ENCODE results near the gene NOL7. TPM values are rescaled to one million over a fixed set of nuclear protein-coding genes. Genes with fewer than 3 reads are reported as not detected.
A peak's percentile ranks its signal among the peaks of the same experiment; 100 is the strongest.

The NOL7 gene
- total and polyA plus RNA-seq, 2 of the 13 experiments (the other 11 are each of a cell fraction or from before 2014, with no cell fraction given) = 37.8 to 186 TPM

DNA sequence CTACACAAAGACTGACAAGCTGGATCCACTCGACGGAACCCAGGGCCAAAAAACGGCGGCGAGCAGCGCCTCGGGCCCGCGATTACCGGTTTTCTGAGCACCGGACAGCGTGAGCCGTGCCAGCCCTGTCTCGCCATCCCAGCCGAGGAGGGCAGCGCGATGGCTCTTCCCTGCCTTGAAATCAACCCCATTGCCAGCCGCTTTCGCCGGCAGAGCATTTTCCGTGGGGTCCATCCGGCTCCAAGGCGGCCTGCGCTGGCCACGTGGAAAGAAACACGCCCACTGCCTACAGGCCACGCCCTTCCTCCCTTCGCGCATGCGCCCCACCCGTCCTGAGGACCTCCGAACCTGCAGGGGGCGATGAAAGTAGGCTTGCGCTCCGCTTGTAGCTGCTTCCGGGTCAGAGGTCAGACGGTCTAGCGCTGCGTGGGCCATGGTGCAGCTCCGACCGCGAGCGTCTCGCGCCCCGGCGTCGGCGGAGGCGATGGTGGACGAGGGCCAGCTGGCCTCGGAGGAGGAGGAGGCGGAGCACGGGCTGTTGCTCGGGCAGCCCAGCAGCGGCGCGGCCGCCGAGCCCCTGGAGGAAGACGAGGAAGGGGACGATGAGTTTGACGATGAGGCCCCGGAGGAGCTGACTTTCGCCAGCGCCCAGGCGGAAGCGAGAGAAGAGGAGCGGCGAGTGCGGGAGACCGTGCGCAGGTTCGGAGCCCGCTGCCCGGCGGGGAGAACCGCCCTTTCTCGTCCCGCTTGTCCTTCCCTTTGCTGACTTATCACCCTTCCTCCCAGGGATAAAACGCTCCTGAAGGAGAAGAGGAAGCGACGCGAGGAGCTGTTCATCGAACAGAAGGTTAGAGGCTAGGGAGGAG lies at the start of gene NOL7 (continued):
- TF ChIP-seq, protein P1, sequence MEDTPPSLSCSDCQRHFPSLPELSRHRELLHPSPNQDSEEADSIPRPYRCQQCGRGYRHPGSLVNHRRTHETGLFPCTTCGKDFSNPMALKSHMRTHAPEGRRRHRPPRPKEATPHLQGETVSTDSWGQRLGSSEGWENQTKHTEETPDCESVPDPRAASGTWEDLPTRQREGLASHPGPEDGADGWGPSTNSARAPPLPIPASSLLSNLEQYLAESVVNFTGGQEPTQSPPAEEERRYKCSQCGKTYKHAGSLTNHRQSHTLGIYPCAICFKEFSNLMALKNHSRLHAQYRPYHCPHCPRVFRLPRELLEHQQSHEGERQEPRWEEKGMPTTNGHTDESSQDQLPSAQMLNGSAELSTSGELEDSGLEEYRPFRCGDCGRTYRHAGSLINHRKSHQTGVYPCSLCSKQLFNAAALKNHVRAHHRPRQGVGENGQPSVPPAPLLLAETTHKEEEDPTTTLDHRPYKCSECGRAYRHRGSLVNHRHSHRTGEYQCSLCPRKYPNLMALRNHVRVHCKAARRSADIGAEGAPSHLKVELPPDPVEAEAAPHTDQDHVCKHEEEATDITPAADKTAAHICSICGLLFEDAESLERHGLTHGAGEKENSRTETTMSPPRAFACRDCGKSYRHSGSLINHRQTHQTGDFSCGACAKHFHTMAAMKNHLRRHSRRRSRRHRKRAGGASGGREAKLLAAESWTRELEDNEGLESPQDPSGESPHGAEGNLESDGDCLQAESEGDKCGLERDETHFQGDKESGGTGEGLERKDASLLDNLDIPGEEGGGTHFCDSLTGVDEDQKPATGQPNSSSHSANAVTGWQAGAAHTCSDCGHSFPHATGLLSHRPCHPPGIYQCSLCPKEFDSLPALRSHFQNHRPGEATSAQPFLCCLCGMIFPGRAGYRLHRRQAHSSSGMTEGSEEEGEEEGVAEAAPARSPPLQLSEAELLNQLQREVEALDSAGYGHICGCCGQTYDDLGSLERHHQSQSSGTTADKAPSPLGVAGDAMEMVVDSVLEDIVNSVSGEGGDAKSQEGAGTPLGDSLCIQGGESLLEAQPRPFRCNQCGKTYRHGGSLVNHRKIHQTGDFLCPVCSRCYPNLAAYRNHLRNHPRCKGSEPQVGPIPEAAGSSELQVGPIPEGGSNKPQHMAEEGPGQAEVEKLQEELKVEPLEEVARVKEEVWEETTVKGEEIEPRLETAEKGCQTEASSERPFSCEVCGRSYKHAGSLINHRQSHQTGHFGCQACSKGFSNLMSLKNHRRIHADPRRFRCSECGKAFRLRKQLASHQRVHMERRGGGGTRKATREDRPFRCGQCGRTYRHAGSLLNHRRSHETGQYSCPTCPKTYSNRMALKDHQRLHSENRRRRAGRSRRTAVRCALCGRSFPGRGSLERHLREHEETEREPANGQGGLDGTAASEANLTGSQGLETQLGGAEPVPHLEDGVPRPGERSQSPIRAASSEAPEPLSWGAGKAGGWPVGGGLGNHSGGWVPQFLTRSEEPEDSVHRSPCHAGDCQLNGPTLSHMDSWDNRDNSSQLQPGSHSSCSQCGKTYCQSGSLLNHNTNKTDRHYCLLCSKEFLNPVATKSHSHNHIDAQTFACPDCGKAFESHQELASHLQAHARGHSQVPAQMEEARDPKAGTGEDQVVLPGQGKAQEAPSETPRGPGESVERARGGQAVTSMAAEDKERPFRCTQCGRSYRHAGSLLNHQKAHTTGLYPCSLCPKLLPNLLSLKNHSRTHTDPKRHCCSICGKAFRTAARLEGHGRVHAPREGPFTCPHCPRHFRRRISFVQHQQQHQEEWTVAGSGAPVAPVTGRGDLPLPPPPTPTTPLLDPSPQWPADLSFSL (CRISPR knock-in tag; IDR thresholded peaks at IDR 0.05) = 0 out of 2 replicates have a peak, but pooled peaks have one; percentile 17
- TF ChIP-seq NFIB (CRISPR knock-in tag; IDR thresholded peaks at IDR 0.05; ENCODE audit: borderline replicate concordance) (no peak), IRF2 (CRISPR knock-in tag; IDR thresholded peaks at IDR 0.05) (peak; percentile 99), HNRNPH1 (optimal IDR thresholded peaks at IDR 0.05; ENCODE audit: low read depth, low read length) (no peak), MYNN (CRISPR knock-in tag; IDR thresholded peaks at IDR 0.05; ENCODE audit: low read depth) (no peak; the same call in none of the 2 replicates), NFE2L1 (CRISPR knock-in tag; IDR thresholded peaks at IDR 0.05; ENCODE audit: borderline replicate concordance) (peak; percentile 74), SUZ12 (IDR thresholded peaks at IDR 0.05; ENCODE audit: low read depth, low read length) (no peak; the same call in 1 of the 2 replicates), DNMT1 (CRISPR knock-in tag; IDR thresholded peaks at IDR 0.05) (peak; percentile 98), FOXJ3 (CRISPR knock-in tag; IDR thresholded peaks at IDR 0.05; ENCODE audit: borderline replicate concordance) (peak; percentile 80; the same call in 1 of the 2 replicates), HES4 (CRISPR knock-in tag; IDR thresholded peaks at IDR 0.05; ENCODE audit: borderline replicate concordance) (peak; percentile 77)
- TF ChIP-seq, protein P2, sequence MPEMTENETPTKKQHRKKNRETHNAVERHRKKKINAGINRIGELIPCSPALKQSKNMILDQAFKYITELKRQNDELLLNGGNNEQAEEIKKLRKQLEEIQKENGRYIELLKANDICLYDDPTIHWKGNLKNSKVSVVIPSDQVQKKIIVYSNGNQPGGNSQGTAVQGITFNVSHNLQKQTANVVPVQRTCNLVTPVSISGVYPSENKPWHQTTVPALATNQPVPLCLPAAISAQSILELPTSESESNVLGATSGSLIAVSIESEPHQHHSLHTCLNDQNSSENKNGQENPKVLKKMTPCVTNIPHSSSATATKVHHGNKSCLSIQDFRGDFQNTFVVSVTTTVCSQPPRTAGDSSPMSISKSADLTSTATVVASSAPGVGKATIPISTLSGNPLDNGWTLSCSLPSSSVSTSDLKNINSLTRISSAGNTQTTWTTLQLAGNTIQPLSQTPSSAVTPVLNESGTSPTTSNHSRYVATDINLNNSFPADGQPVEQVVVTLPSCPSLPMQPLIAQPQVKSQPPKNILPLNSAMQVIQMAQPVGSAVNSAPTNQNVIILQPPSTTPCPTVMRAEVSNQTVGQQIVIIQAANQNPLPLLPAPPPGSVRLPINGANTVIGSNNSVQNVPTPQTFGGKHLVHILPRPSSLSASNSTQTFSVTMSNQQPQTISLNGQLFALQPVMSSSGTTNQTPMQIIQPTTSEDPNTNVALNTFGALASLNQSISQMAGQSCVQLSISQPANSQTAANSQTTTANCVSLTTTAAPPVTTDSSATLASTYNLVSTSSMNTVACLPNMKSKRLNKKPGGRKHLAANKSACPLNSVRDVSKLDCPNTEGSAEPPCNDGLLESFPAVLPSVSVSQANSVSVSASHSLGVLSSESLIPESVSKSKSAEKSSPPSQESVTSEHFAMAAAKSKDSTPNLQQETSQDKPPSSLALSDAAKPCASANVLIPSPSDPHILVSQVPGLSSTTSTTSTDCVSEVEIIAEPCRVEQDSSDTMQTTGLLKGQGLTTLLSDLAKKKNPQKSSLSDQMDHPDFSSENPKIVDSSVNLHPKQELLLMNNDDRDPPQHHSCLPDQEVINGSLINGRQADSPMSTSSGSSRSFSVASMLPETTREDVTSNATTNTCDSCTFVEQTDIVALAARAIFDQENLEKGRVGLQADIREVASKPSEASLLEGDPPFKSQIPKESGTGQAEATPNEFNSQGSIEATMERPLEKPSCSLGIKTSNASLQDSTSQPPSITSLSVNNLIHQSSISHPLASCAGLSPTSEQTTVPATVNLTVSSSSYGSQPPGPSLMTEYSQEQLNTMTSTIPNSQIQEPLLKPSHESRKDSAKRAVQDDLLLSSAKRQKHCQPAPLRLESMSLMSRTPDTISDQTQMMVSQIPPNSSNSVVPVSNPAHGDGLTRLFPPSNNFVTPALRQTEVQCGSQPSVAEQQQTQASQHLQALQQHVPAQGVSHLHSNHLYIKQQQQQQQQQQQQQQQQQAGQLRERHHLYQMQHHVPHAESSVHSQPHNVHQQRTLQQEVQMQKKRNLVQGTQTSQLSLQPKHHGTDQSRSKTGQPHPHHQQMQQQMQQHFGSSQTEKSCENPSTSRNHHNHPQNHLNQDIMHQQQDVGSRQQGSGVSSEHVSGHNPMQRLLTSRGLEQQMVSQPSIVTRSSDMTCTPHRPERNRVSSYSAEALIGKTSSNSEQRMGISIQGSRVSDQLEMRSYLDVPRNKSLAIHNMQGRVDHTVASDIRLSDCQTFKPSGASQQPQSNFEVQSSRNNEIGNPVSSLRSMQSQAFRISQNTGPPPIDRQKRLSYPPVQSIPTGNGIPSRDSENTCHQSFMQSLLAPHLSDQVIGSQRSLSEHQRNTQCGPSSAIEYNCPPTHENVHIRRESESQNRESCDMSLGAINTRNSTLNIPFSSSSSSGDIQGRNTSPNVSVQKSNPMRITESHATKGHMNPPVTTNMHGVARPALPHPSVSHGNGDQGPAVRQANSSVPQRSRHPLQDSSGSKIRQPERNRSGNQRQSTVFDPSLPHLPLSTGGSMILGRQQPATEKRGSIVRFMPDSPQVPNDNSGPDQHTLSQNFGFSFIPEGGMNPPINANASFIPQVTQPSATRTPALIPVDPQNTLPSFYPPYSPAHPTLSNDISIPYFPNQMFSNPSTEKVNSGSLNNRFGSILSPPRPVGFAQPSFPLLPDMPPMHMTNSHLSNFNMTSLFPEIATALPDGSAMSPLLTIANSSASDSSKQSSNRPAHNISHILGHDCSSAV (CRISPR knock-in tag; IDR thresholded peaks at IDR 0.05; ENCODE audit: borderline replicate concordance) = peak; percentile 91; the same call in 1 of the 2 replicates
